ENCODE measurements around the gene RALGAPA1.

RALGAPA1 gene

GRCh38 chr14:35534873-35535482 lies 274.1 kb downstream of the RALGAPA1 start:
- ATAC-seq (ENCODE audit: insufficient read depth, low read depth) (peak; percentile 76), DNase-seq (peak; percentile 43)
- H3K36me3 ChIP-seq (ENCODE audit: insufficient read depth, low read length): no peaks in the 10 kb centered on the region
- no peaks in the 10 kb centered on the region for H3K4me1 ChIP-seq (ENCODE audit: insufficient read depth, low read length)
- no peaks in the 10 kb centered on the region for H3K79me2 ChIP-seq (ENCODE audit: insufficient read depth, low read length)
- no peak overlapping the region for H3K4me3 ChIP-seq (ENCODE audit: low read depth in 1 of 2, low read length in 2 of 2)
- no peak for TF ChIP-seq CTCF (IDR thresholded peaks at IDR 0.05; ENCODE audit: borderline replicate concordance, extremely low read depth, low read length, poor library complexity, severe bottlenecking)
- TF ChIP-seq EZH2 (IDR thresholded peaks at IDR 0.05; ENCODE audit: borderline replicate concordance, low read depth, low read length, severe bottlenecking): no peak
- H3K4me2 ChIP-seq (ENCODE audit: insufficient read depth, low read length): no peak overlapping the region
- H3K27me3 ChIP-seq (ENCODE audit: insufficient read depth, low read length, poor library complexity): no peaks in the 10 kb centered on the region
- no peaks in the 10 kb centered on the region for H4K20me1 ChIP-seq (ENCODE audit: insufficient read depth, low read length)
- no peak overlapping the region for H3K9ac ChIP-seq (ENCODE audit: low read depth, low read length)
- H3K9me3 ChIP-seq (ENCODE audit: insufficient read depth, low read length, severe bottlenecking): no peaks in the 10 kb centered on the region
- no peak overlapping the region for H2AFZ ChIP-seq (ENCODE audit: low read depth, low read length)
- H3K27ac ChIP-seq (ENCODE audit: low read length): no peak overlapping the region

GRCh38 chr14:35534208-35534872 lies 274.8 kb downstream of the RALGAPA1 start:
- Histone ChIP-seq H3K9me3 (ENCODE audit: insufficient read depth, low read length, severe bottlenecking) (no peaks in the 10 kb centered on the region), H3K79me2 (ENCODE audit: insufficient read depth, low read length) (no peaks in the 10 kb centered on the region), H3K4me3 (ENCODE audit: low read depth in 1 of 2, low read length in 2 of 2) (no peak overlapping the region), H3K27me3 (ENCODE audit: insufficient read depth, low read length, poor library complexity) (no peaks in the 10 kb centered on the region), H3K9ac (ENCODE audit: low read depth, low read length) (no peak overlapping the region), H3K4me2 (ENCODE audit: insufficient read depth, low read length) (no peak overlapping the region), H3K36me3 (ENCODE audit: insufficient read depth, low read length) (no peaks in the 10 kb centered on the region), H2AFZ (ENCODE audit: low read depth, low read length) (no peak overlapping the region), H3K27ac (ENCODE audit: low read length) (no peak overlapping the region), H4K20me1 (ENCODE audit: insufficient read depth, low read length) (no peaks in the 10 kb centered on the region), H3K4me1 (ENCODE audit: insufficient read depth, low read length) (no peaks in the 10 kb centered on the region)
- TF ChIP-seq CTCF (IDR thresholded peaks at IDR 0.05; ENCODE audit: borderline replicate concordance, extremely low read depth, low read length, poor library complexity, severe bottlenecking) (no peak), EZH2 (IDR thresholded peaks at IDR 0.05; ENCODE audit: borderline replicate concordance, low read depth, low read length, severe bottlenecking) (no peak)
- ATAC-seq (ENCODE audit: insufficient read depth, low read depth): no peak
- DNase-seq: no peak

DNA sequence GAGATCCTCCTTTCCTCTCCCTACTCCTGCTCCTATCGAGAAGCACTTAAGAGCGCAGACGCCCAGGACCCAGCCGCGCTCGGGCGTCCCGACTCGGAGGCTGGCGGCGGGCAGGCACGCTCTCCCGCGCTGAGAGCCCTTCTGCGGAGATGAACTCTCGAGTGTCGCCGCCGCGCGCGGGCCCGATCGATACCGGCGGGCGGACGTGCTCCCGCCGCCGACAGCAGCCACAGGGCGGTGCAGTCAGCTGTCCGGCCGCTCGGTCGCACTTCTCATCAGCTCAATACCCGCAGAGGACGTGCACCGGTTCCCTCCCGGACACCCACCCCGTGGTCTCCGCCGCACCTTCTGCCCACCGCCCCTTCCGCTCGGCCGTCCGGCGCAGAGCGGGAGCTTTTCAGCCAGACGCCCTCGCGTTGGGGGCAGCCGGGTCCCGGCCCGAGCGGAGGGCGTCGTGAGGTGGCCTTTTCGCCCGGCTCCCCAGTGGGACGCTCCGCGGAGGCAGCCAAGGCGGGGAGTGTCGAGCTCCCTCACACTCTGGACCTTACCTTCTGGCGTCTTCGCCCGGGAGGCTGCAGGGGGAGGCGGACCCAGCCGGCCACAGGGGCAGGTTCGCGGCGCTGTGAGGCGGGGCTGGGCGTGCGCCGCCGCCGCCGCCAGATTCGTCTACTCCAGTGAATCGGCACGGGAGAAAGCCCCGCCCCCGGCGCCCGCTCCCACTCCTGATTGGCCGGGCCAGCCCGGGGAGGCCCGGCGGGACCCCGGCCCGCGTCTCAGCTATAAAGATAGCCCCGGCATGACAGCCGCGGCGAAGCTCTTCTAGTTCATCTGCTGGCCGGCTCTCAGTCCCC lies 275.5 kb downstream of the RALGAPA1 start, which contains the start of gene INSM2:
INSM2 (plus strand) TSS at position 808 of the 851 bp plus-strand sequence. CDS start 89 bp downstream, outside the sequence.
- Histone ChIP-seq H3K27ac (ENCODE audit: low read length) (no peak within 1 kb of the TSS), H3K79me2 (ENCODE audit: insufficient read depth, low read length) (no peaks in the 10 kb centered on the region), H3K36me3 (ENCODE audit: insufficient read depth, low read length) (no peaks in the 10 kb centered on the region), H3K9me3 (ENCODE audit: insufficient read depth, low read length, severe bottlenecking) (no peaks in the 10 kb centered on the region), H2AFZ (ENCODE audit: low read depth, low read length) (no peak within 1 kb of the TSS), H3K9ac (ENCODE audit: low read depth, low read length) (no peak within 1 kb of the TSS), H3K4me2 (ENCODE audit: insufficient read depth, low read length) (no peak within 1 kb of the TSS), H3K4me3 (ENCODE audit: low read depth in 1 of 2, low read length in 2 of 2) (no peak within 1 kb of the TSS), H4K20me1 (ENCODE audit: insufficient read depth, low read length) (no peaks in the 10 kb centered on the region), H3K27me3 (ENCODE audit: insufficient read depth, low read length, poor library complexity) (no peaks in the 10 kb centered on the region), H3K4me1 (ENCODE audit: insufficient read depth, low read length) (no peaks in the 10 kb centered on the region)
- no peak for TF ChIP-seq EZH2 (IDR thresholded peaks at IDR 0.05; ENCODE audit: borderline replicate concordance, low read depth, low read length, severe bottlenecking)
- no peak for TF ChIP-seq CTCF (IDR thresholded peaks at IDR 0.05; ENCODE audit: borderline replicate concordance, extremely low read depth, low read length, poor library complexity, severe bottlenecking)
- ATAC-seq (ENCODE audit: insufficient read depth, low read depth) (peak; percentile 27; the same call in 1 of the 3 replicates), DNase-seq (no peak)

Data from DND-41 (cell line).